HG03378 (cell line): ENCODE measurements around the gene CXCL8.
A peak's percentile ranks its signal among the peaks of the same experiment; 100 is the strongest.
"Not testable (repeated sequence)": the region's sequence is repeated elsewhere in the genome, so short reads cannot be mapped to it uniquely, and the experiment has no call there.

Experiments used
- ATAC-seq: cut with Tn5 transposase; IDR thresholded peaks from one replicate; pipeline ENCODE4 v1.9.1; 2021; ENCODE audit warnings: mild to moderate bottlenecking, moderate library complexity; ENCODE audit not compliant: unreplicated experiment

The CXCL8 gene

GRCh38 chr4:73743281-73743680 lies 2.9 kb downstream of the CXCL8 start:
- no peak for ATAC-seq

GRCh38 chr4:73743795-73744194 lies 3.4 kb downstream of the CXCL8 start:
- no peak for ATAC-seq

GRCh38 chr4:73744203-73744602 lies 3.8 kb downstream of the CXCL8 start:
- ATAC-seq, result no peak

GRCh38 chr4:73750730-73751129 lies 10.4 kb downstream of the CXCL8 start:
- ATAC-seq, result peak; percentile 24

GRCh38 chr4:73751166-73751565 lies 10.8 kb downstream of the CXCL8 start:
- ATAC-seq, result peak; percentile 71

GRCh38 chr4:73751830-73752229 lies 11.5 kb downstream of the CXCL8 start:
- no peak for ATAC-seq

GRCh38 chr4:73752424-73752823 lies 12.1 kb downstream of the CXCL8 start:
- ATAC-seq, result no peak

- ATAC-seq, result no peak
These were observed 12.8 kb downstream of the CXCL8 start for GRCh38 chr4:73753215-73753614.

- ATAC-seq, result no peak
These were observed 14.6 kb downstream of the CXCL8 start for GRCh38 chr4:73754934-73755333.

- ATAC-seq, result no peak
These were observed 19.0 kb downstream of the CXCL8 start for GRCh38 chr4:73759357-73759756.

GRCh38 chr4:73761856-73762255 lies 21.5 kb downstream of the CXCL8 start:
- no peak for ATAC-seq

- peak; percentile 87 for ATAC-seq
These were observed 22.0 kb downstream of the CXCL8 start for GRCh38 chr4:73762409-73762808.

- no peak for ATAC-seq
These were observed 23.5 kb downstream of the CXCL8 start for GRCh38 chr4:73763877-73764276.

- no peak for ATAC-seq
These were observed 24.1 kb downstream of the CXCL8 start for GRCh38 chr4:73764513-73764912.

- ATAC-seq, result no peak
These were observed 24.9 kb downstream of the CXCL8 start for GRCh38 chr4:73765296-73765695.

- no peak for ATAC-seq
These were observed 30.5 kb downstream of the CXCL8 start for GRCh38 chr4:73770917-73771316.

GRCh38 chr4:73772363-73772762 lies 32.0 kb downstream of the CXCL8 start:
- ATAC-seq, result no peak

GRCh38 chr4:73774406-73774805 lies 34.0 kb downstream of the CXCL8 start:
- ATAC-seq, result not testable (repeated sequence)

GRCh38 chr4:73776321-73776729 lies 36.0 kb downstream of the CXCL8 start:
- ATAC-seq, result no peak

- no peak for ATAC-seq
These were observed 37.2 kb downstream of the CXCL8 start for GRCh38 chr4:73777612-73778011.

- no peak for ATAC-seq
These were observed 39.9 kb downstream of the CXCL8 start for GRCh38 chr4:73780243-73780642.

- no peak for ATAC-seq
These were observed 40.5 kb downstream of the CXCL8 start for GRCh38 chr4:73780834-73781233.

- no peak for ATAC-seq
These were observed 48.0 kb downstream of the CXCL8 start for GRCh38 chr4:73788411-73788810.
